CD4-positive, alpha-beta memory T cell (primary cell): ENCODE measurements around the gene EEF1G. TPM values are rescaled to one million over a fixed set of nuclear protein-coding genes. Genes with fewer than 3 reads are reported as not detected.
"Not testable (repeated sequence)": the region's sequence is repeated elsewhere in the genome, so short reads cannot be mapped to it uniquely, and the experiment has no call there.

ENCODE experiments used
- CTCF ChIA-PET: fragments of 350-600 bp; sonication (Branson Sonifier 250); formaldehyde crosslinking; loops from one replicate; lab custom pipeline; 2021; ENCODE audit warnings: inconsistent platforms; ENCODE audit not compliant: partially characterized antibody; lab: Charles Lee
- POLR2A ChIA-PET: fragments of 350-600 bp; sonication (Branson Sonifier 250); formaldehyde crosslinking; loops from one replicate; lab custom pipeline; 2021; ENCODE audit not compliant: partially characterized antibody; lab: Charles Lee
- DNase-seq, 5 donors: peaks; one replicate each; pipeline versions ENCODE4 v3.0.0 to v3.0.0-alpha.2; 2020 to 2022; ENCODE audit warnings: mixed read lengths in 1 of 5
- H3K27ac ChIP-seq: one replicate; pipeline ENCODE4 v1.7.0; 2013; ENCODE audit warnings: low read depth, low read length
- H3K27me3 ChIP-seq: 2 replicates; pipeline ENCODE4 v1.7.0; 2013; ENCODE audit warnings: mild to moderate bottlenecking, low read length, moderate library complexity; ENCODE audit not compliant: insufficient read depth
- H3K36me3 ChIP-seq: 2 replicates; pipeline ENCODE4 v1.7.0; 2013; ENCODE audit warnings: mild to moderate bottlenecking, low read length, moderate library complexity; ENCODE audit not compliant: insufficient read depth
- H3K4me1 ChIP-seq: 2 replicates; pipeline ENCODE4 v1.7.0; 2013; ENCODE audit warnings: mild to moderate bottlenecking, low read length, moderate library complexity; ENCODE audit not compliant: insufficient read depth
- H3K4me3 ChIP-seq, 2 donors: one replicate each; pipeline ENCODE4 v1.7.0; 2013; ENCODE audit warnings: low read length in 2 of 2, mild to moderate bottlenecking in 1 of 2
- H3K9me3 ChIP-seq, 2 donors: one replicate each; pipeline ENCODE4 v1.7.0; 2013; ENCODE audit warnings: low read length in 2 of 2, control low read depth in 1 of 2; ENCODE audit not compliant: control insufficient read depth in 1 of 2
- H3K27ac Mint-ChIP-seq, 7 donors: one replicate each; pipeline ENCODE4 v1.8.0; 2020 to 2021; ENCODE audit warnings: mixed read lengths in 7 of 7, mild to moderate bottlenecking in 6 of 7, inconsistent platforms in 3 of 7, moderate library complexity in 3 of 7
- H3K27me3 Mint-ChIP-seq, 2 donors: one replicate each; pipeline ENCODE4 v1.8.0; 2020 to 2021; ENCODE audit warnings: mixed read lengths in 2 of 2
- H3K36me3 Mint-ChIP-seq, 2 donors: one replicate each; pipeline ENCODE4 v1.8.0; 2020 to 2021; ENCODE audit warnings: mixed read lengths in 2 of 2, inconsistent platforms in 1 of 2, mild to moderate bottlenecking in 1 of 2
- H3K4me1 Mint-ChIP-seq, 4 donors: one replicate each; pipeline ENCODE4 v1.8.0; 2020 to 2021; ENCODE audit warnings: mixed read lengths in 4 of 4, mild to moderate bottlenecking in 1 of 4
- H3K4me3 Mint-ChIP-seq, 8 donors: one replicate each; pipeline ENCODE4 v1.8.0; 2020 to 2021; ENCODE audit warnings: mixed read lengths in 8 of 8, mild to moderate bottlenecking in 7 of 8, moderate library complexity in 6 of 8, inconsistent platforms in 3 of 8
- H3K9me3 Mint-ChIP-seq, 8 donors: one replicate each; pipeline ENCODE4 v1.8.0; 2020 to 2021; ENCODE audit warnings: mixed read lengths in 8 of 8, mild to moderate bottlenecking in 5 of 8, inconsistent platforms in 3 of 8, moderate library complexity in 1 of 8
- intact Hi-C: fragments of 100-400 bp; cut with micrococcal nuclease; formaldehyde crosslinking; loops from one replicate; pipeline ENCODE4 v1.15.1; 2023
- polyA plus RNA-seq, 2 donors: library from polyadenylated mRNA; unstranded; fragments of 300-500 nt; fragmentation: Illumina TruSeq; gene quantifications; one replicate each; pipeline ENCODE4 v1.2.3, GENCODE V29; 2021
- total RNA-seq, 2 experiments: library from RNA; stranded (reverse); gene quantifications; one replicate each; pipeline ENCODE4 v1.2.3, GENCODE V29; 2021

Gene EEF1G, protein sequence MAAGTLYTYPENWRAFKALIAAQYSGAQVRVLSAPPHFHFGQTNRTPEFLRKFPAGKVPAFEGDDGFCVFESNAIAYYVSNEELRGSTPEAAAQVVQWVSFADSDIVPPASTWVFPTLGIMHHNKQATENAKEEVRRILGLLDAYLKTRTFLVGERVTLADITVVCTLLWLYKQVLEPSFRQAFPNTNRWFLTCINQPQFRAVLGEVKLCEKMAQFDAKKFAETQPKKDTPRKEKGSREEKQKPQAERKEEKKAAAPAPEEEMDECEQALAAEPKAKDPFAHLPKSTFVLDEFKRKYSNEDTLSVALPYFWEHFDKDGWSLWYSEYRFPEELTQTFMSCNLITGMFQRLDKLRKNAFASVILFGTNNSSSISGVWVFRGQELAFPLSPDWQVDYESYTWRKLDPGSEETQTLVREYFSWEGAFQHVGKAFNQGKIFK
- total RNA-seq (1,000 to 10,000 TPM; 1,815 to 1,855 TPM), polyA plus RNA-seq (1,000 to 10,000 TPM; 1,453 to 1,910 TPM)

DNA sequence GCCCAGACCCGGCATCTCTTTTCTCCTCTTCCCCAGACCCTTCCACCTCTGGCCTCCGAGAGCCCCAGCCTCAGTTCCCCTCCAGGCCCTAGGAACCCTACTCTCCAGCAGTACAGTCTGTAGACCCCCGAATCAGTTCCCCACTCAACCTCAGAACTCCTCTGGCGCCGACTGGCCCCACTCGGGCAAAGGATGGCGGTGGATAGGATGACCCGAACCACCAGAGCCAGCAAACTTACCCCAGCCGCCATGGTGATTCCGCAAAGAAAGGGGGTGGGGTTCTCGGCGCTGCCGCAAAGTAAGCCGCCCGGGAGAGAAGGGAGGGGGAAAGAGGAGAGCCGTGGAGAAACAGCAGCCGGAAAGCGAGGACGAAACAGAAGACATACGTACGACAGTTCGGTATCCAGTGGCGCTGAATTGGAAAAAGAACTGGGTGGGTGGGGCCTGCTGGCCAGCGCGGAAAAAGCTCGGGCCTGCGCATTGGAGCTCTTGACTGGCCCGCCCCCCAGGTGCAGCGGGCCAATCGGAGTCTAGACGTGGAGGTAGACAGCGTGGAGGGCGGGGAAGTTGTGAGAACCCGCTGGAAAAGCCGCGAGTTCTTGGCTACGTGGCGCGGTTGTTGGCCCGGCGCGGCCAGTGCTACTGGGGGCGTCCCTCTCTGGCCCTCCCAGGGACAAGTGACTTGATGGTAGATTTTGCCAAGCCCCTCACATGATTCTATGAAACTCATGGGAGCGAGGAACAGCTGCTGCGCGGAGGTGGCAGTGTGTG lies at the start of gene EEF1G:
TSS of gene EEF1G (minus strand) at position 300 of the 771 bp plus-strand sequence. CDS start at position 251, 49 bp downstream.
- Mint-ChIP-seq H3K4me1 (peaks cover 34 to 60% (median 47%) of the 10 kb centered on the region in 4 donors), H3K36me3 (peaks cover 38 to 69% of the 10 kb centered on the region in 2 donors), H3K9me3 (no peaks in the 10 kb centered on the region), H3K27me3 (no peaks in the 10 kb centered on the region), H3K4me3 (peak within 1 kb of the TSS; percentile 92 to 98 (median 98)), H3K27ac (peak within 1 kb of the TSS; percentile 94 to 98 (median 97))
- POLR2A ChIA-PET: interaction anchor here (0.6 to 6.6 kb wide), 46 partner anchors 10 to 1212 kb away, joined by 3 to 120 read pairs (median 4); partner anchors contain the start of genes AHNAK, B3GAT3, C11orf98 and CSKMT
- Histone ChIP-seq H3K4me1 (peaks cover 44% of the 10 kb centered on the region), H3K27ac (peak within 1 kb of the TSS; percentile 77), H3K4me3 (peak within 1 kb of the TSS; percentile 89 to 100), H3K36me3 (peaks cover 55% of the 10 kb centered on the region), H3K27me3 (no peaks in the 10 kb centered on the region), H3K9me3 (no peaks in the 10 kb centered on the region)
- intact Hi-C loops: loop anchor here (1.0 to 2.0 kb wide), 5 partner anchors 17 to 307 kb away; partner anchors contain the start of genes C11orf98, CSKMT, EML3 and ROM1
- CTCF ChIA-PET: interaction anchor here (0.6 to 2.8 kb wide), 13 partner anchors 9 to 179 kb away, joined by 3 to 15 read pairs (median 5); partner anchors contain the start of gene TUT1
- peak; percentile 98 to 100 (median 100) for DNase-seq

GRCh38 chr11:62622476-62623089 lies 48.9 kb upstream of the EEF1G start:
- Mint-ChIP-seq H3K27me3 (no peaks in the 10 kb centered on the region), H3K4me1 (peaks cover 19 to 29% (median 20%) of the 10 kb centered on the region in 4 donors), H3K36me3 (peaks cover 20 to 41% of the 10 kb centered on the region in 2 donors), H3K27ac (peak overlapping the region; percentile 91 to 99 (median 96)), H3K4me3 (peak overlapping the region; percentile 86 to 97 (median 90)), H3K9me3 (no peaks in the 10 kb centered on the region)
- intact Hi-C loops: loop anchor here (1.0 to 2.0 kb wide), 4 partner anchors 24 to 42 kb away; partner anchors contain the start of genes C11orf98, CSKMT, GANAB and INTS5
- H3K27ac ChIP-seq: peak overlapping the region; percentile 94
- CTCF ChIA-PET: interaction anchor here (0.8 to 2.0 kb wide), 9 partner anchors 11 to 71 kb away, joined by 3 to 23 read pairs (median 4); partner anchors contain the start of genes C11orf98, CSKMT, INTS5 and MTA2
- H3K9me3 ChIP-seq: no peaks in the 10 kb centered on the region
- no peak for DNase-seq
- peaks cover 26% of the 10 kb centered on the region for H3K36me3 ChIP-seq
- H3K4me1 ChIP-seq: peaks cover 26% of the 10 kb centered on the region
- no peak overlapping the region for H3K4me3 ChIP-seq
- POLR2A ChIA-PET: interaction anchor here (0.6 to 8.0 kb wide), 32 partner anchors 9 to 233 kb away, joined by 3 to 114 read pairs (median 8); partner anchors contain the start of genes C11orf98, CSKMT, EEF1G and EML3
- H3K27me3 ChIP-seq: no peaks in the 10 kb centered on the region

- Mint-ChIP-seq H3K36me3 (peaks cover 15 to 38% of the 10 kb centered on the region in 2 donors), H3K27ac (peak within 1 kb of the TSS; percentile 91 to 99 (median 98)), H3K4me3 (peak within 1 kb of the TSS; percentile 89 to 98 (median 95)), H3K27me3 (no peaks in the 10 kb centered on the region), H3K9me3 (no peaks in the 10 kb centered on the region), H3K4me1 (peaks cover 19 to 29% (median 20%) of the 10 kb centered on the region in 4 donors)
- Histone ChIP-seq H3K36me3 (peaks cover 20% of the 10 kb centered on the region), H3K4me1 (peaks cover 26% of the 10 kb centered on the region), H3K4me3 (peak within 1 kb of the TSS; percentile 83 to 89), H3K27ac (peak within 1 kb of the TSS; percentile 94), H3K27me3 (no peaks in the 10 kb centered on the region), H3K9me3 (no peaks in the 10 kb centered on the region)
- peak; percentile 95 to 99 (median 96) for DNase-seq
- ChIA-PET POLR2A (interaction anchor here (0.6 to 8.0 kb wide), 36 partner anchors 8 to 234 kb away, joined by 3 to 114 read pairs (median 7); partner anchors contain the start of genes C11orf98, CSKMT, EEF1G and EML3), CTCF (interaction anchor here (0.6 to 2.0 kb wide), 9 partner anchors 20 to 64 kb away, joined by 3 to 23 read pairs (median 3); partner anchors contain the start of genes C11orf98, CSKMT, INTS5 and MTA2)
- intact Hi-C loops: loop anchor here (1.0 to 2.0 kb wide), 5 partner anchors 9 to 43 kb away; partner anchors contain the start of genes C11orf98, CSKMT, GANAB and INTS5
Measured at GRCh38 chr11:62621567-62622470, 48.1 kb upstream of the EEF1G start, which contains the start of gene B3GAT3. Gene B3GAT3 (minus strand): TSS chr11:62621986. CDS start chr11:62621947, 39 bp downstream.

DNA sequence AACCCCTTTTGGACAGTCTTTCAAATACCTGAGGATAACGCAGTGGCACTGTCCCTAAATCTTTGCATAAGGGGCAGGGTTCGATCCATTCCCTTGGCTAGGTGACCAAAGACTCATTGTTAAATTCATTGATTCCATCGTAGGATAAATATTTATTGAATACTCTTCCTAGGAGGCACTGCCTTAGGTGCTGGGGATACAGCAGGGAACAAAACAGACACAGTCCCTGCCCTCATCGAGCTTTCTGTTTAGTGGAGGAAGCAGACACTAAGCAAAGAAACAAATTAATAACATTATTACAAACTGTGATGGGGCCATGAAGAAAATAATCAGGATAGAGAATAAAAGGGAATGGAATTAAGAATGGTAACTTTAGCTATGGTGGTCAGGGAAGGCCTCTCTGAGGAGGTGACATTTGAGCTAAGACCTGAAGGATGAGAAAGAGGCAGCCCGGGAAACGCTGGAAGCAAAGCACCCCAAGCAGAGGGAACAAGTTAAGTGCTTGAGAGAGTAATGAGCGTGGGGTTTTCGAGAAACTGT lies 47.4 kb upstream of the EEF1G start:
- H3K9me3 Mint-ChIP-seq: no peaks in the 10 kb centered on the region
- Histone ChIP-seq H3K36me3 (peaks cover 20% of the 10 kb centered on the region), H3K4me3 (peak overlapping the region; percentile 83 to 89), H3K27ac (peak overlapping the region; percentile 94), H3K4me1 (peaks cover 26% of the 10 kb centered on the region), H3K27me3 (no peaks in the 10 kb centered on the region), H3K9me3 (no peaks in the 10 kb centered on the region)
- CTCF ChIA-PET: interaction anchor here (0.6 to 2.0 kb wide), 5 partner anchors 22 to 64 kb away, joined by 3 to 23 read pairs (median 4); partner anchors contain the start of genes INTS5 and TUT1
- peaks cover 10 to 36% of the 10 kb centered on the region in 2 donors for H3K36me3 Mint-ChIP-seq
- intact Hi-C loops: loop anchor here (1.0 kb wide), 1 partner anchor 8 kb away; the partner anchor contains the start of gene ROM1
- H3K27me3 Mint-ChIP-seq: no peaks in the 10 kb centered on the region
- H3K27ac Mint-ChIP-seq: peak overlapping the region; percentile 91 to 99 (median 98)
- DNase-seq: no peak
- peaks cover 19 to 29% (median 20%) of the 10 kb centered on the region in 4 donors for H3K4me1 Mint-ChIP-seq
- peak overlapping the region; percentile 89 to 98 (median 95) for H3K4me3 Mint-ChIP-seq
- POLR2A ChIA-PET: interaction anchor here (0.6 to 8.0 kb wide), 29 partner anchors 8 to 220 kb away, joined by 3 to 114 read pairs (median 8); partner anchors contain the start of genes C11orf98, CSKMT, EEF1G and EML3

GRCh38 chr11:62616957-62617356 lies 43.3 kb upstream of the EEF1G start:
- H3K27ac ChIP-seq, H3K27me3 ChIP-seq, H3K9me3 ChIP-seq, H3K9me3 Mint-ChIP-seq, H3K4me3 ChIP-seq, DNase-seq, H3K36me3 ChIP-seq, H3K4me3 Mint-ChIP-seq, H3K27ac Mint-ChIP-seq, H3K27me3 Mint-ChIP-seq, intact Hi-C loops: not testable (repeated sequence)
- POLR2A ChIA-PET: interaction anchor here (0.6 to 1.5 kb wide), 2 partner anchors 18 to 36 kb away, joined by 3 read pairs; partner anchors contain the start of gene INTS5
- Mint-ChIP-seq H3K36me3 (peaks cover 6 to 23% of the 10 kb centered on the region in 2 donors), H3K4me1 (peaks cover 21 to 47% (median 30%) of the 10 kb centered on the region in 4 donors)
- CTCF ChIA-PET: interaction anchor here (0.6 kb wide), 1 partner anchor 159 kb away, joined by 3 read pairs; no protein-coding TSS in a partner anchor
- H3K4me1 ChIP-seq: peaks cover 44% of the 10 kb centered on the region
